Bone marrow (tissue), 2 donors: ENCODE measurements around the gene JAKMIP1.

ENCODE experiments used
- DNase-seq, 2 donors: peaks; one replicate each; lab custom pipeline; 2025; lab: John Stamatoyannopoulos, UW

JAKMIP1 gene

GRCh38 chr4:6119507-6120020 is 80.8 kb downstream of the JAKMIP1 start:
- no peak for DNase-seq

- DNase-seq, result no peak
Measured at GRCh38 chr4:6118201-6118600, 82.1 kb downstream of the JAKMIP1 start.

- no peak for DNase-seq
Measured at GRCh38 chr4:6116696-6117285, 83.6 kb downstream of the JAKMIP1 start.

- no peak for DNase-seq
Measured at GRCh38 chr4:6115746-6116586, 84.4 kb downstream of the JAKMIP1 start.

GRCh38 chr4:6115342-6115741 is 85.0 kb downstream of the JAKMIP1 start:
- no peak for DNase-seq

GRCh38 chr4:6114601-6115000 is 85.7 kb downstream of the JAKMIP1 start:
- DNase-seq, result no peak

- no peak for DNase-seq
Measured at GRCh38 chr4:6114181-6114580, 86.2 kb downstream of the JAKMIP1 start.

- no peak for DNase-seq
Measured at GRCh38 chr4:6113641-6114040, 86.7 kb downstream of the JAKMIP1 start.

- DNase-seq, result no peak
Measured at GRCh38 chr4:6112606-6113290, 87.6 kb downstream of the JAKMIP1 start.

- DNase-seq, result no peak
Measured at GRCh38 chr4:6111354-6111960, 88.9 kb downstream of the JAKMIP1 start.

- no peak for DNase-seq
Measured at GRCh38 chr4:6110681-6111353, 89.5 kb downstream of the JAKMIP1 start.

- DNase-seq, result no peak
Measured at GRCh38 chr4:6109842-6110560, 90.3 kb downstream of the JAKMIP1 start.

- DNase-seq, result no peak
Measured at GRCh38 chr4:6107886-6108285, 92.5 kb downstream of the JAKMIP1 start.

GRCh38 chr4:6107114-6107791 is 93.1 kb downstream of the JAKMIP1 start:
- DNase-seq, result no peak

GRCh38 chr4:6106156-6106555 is 94.2 kb downstream of the JAKMIP1 start:
- no peak for DNase-seq

- no peak for DNase-seq
Measured at GRCh38 chr4:6105311-6105911, 94.9 kb downstream of the JAKMIP1 start.

- no peak for DNase-seq
Measured at GRCh38 chr4:6104541-6105130, 95.7 kb downstream of the JAKMIP1 start.

GRCh38 chr4:6097581-6097980 is 102.8 kb downstream of the JAKMIP1 start:
- DNase-seq, result no peak

- DNase-seq, result no peak
Measured at GRCh38 chr4:6095897-6096296, 104.5 kb downstream of the JAKMIP1 start.
